GM12878 (cell line): Measurements from ENCODE around the gene DNAJB8. TPM values are rescaled to one million over a fixed set of nuclear protein-coding genes. Genes with fewer than 3 reads are reported as not detected.

Experiments used
- ATAC-seq: fragments of 200-7000 bp; cut with Tn5 transposase; 3 replicates; pipeline ENCODE4 v1.9.1; 2020; ENCODE audit warnings: mild to moderate bottlenecking, moderate library complexity
- BruUV-seq: library from RNA; stranded (reverse); fragments of 400-500 nt; replicated peaks from 2 replicates; lab custom pipeline; 2021; lab: Mats Ljungman, UMichigan
- CTCF ChIA-PET: fragments of 300-600 bp; sonication (Branson Sonifier 250); formaldehyde crosslinking; extraction: SDS; loops from one replicate; lab custom pipeline; 2021; ENCODE audit warnings: inconsistent platforms; lab: Yijun Ruan, JAX
- POLR2A ChIA-PET: fragments of 350-600 bp; formaldehyde crosslinking; extraction: SDS; loops from one replicate; lab custom pipeline; 2021; ENCODE audit warnings: inconsistent platforms; lab: Charles Lee
- RAD21 ChIA-PET: fragments of 300-600 bp; sonication (Branson Sonifier 250); formaldehyde crosslinking; loops from one replicate; lab custom pipeline; 2023; ENCODE audit warnings: antibody characterized with exemption; ENCODE audit not compliant: unreplicated experiment; lab: Charles Lee
- SMC1A ChIA-PET: fragments of 300-600 bp; sonication (Branson Sonifier 250); formaldehyde crosslinking; loops from one replicate; lab custom pipeline; 2023; ENCODE audit not compliant: unreplicated experiment, uncharacterized antibody; lab: Charles Lee
- DNase-seq: peaks from one replicate; pipeline ENCODE4 v3.0.0-alpha.2; 2011; ENCODE audit warnings: low read depth, low spot score
- FAIRE-seq: peaks from 3 replicates; lab custom pipeline; 2011; peaks lifted over from hg19 to GRCh38; lab: Jason Lieb, UNC
- H2AFZ ChIP-seq: 2 replicates; pipeline ENCODE4 v1.6.0; 2011; ENCODE audit warnings: low read depth, low read length, control low read depth; ENCODE audit not compliant: control insufficient read depth
- H3K27ac ChIP-seq: 2 replicates; pipeline ENCODE4 v1.5.1; 2011; ENCODE audit warnings: control low read depth; ENCODE audit not compliant: control insufficient read depth, insufficient read depth
- H3K27me3 ChIP-seq, 2 experiments: replicated peaks in 1 of 2; 2 replicates each; pipeline versions ENCODE4 v1.6.0 to v1.6.1; 2011; ENCODE audit warnings: low read length in 1 of 2; ENCODE audit not compliant: control insufficient read depth in 2 of 2, insufficient read depth in 2 of 2
- H3K36me3 ChIP-seq, 2 experiments: 2 replicates each; pipeline ENCODE4 v1.5.1; 2011; ENCODE audit warnings: low read length in 1 of 2; ENCODE audit not compliant: control insufficient read depth in 2 of 2, insufficient read depth in 2 of 2
- H3K4me1 ChIP-seq: 2 replicates; pipeline ENCODE4 v1.6.1; 2011; ENCODE audit warnings: mild to moderate bottlenecking, low read length, moderate library complexity, mixed read lengths; ENCODE audit not compliant: control insufficient read depth, insufficient read depth
- H3K4me2 ChIP-seq: 2 replicates; pipeline ENCODE4 v1.6.0; 2011; ENCODE audit warnings: control low read depth; ENCODE audit not compliant: control insufficient read depth, insufficient read depth
- H3K4me3 ChIP-seq: fragments of 200-600 bp; sonication (generic); 2 replicates; pipeline ENCODE4 v1.5.1; 2016
- H3K79me2 ChIP-seq: 2 replicates; pipeline ENCODE4 v1.6.0; 2011; ENCODE audit warnings: low read length; ENCODE audit not compliant: control insufficient read depth, insufficient read depth
- H3K9ac ChIP-seq: 2 replicates; pipeline ENCODE4 v1.8.0; 2011; ENCODE audit warnings: low read length, control low read depth, mixed read lengths; ENCODE audit not compliant: control insufficient read depth, insufficient read depth
- H3K9me3 ChIP-seq: replicated peaks from 3 replicates; pipeline ENCODE4 v1.5.1; 2011; ENCODE audit warnings: mild to moderate bottlenecking, low read length; ENCODE audit not compliant: control insufficient read depth, insufficient read depth
- H4K20me1 ChIP-seq: 2 replicates; pipeline ENCODE4 v1.6.0; 2011; ENCODE audit not compliant: control insufficient read depth, insufficient read depth
- E2F4 ChIP-seq: IDR thresholded peaks from 2 replicates; pipeline ENCODE4 v1.6.1; 2012; ENCODE audit warnings: low read depth, low read length, improper control_type of control experiment
- HDAC6 ChIP-seq: fragments of 200-600 bp; sonication (generic); IDR thresholded peaks from one replicate; pipeline ENCODE4 v1.8.0; 2017; ENCODE audit warnings: antibody characterized with exemption; ENCODE audit not compliant: unreplicated experiment
- JUND ChIP-seq: IDR thresholded peaks from 2 replicates; pipeline ENCODE4 v1.6.1; 2012; ENCODE audit warnings: low read depth, mild to moderate bottlenecking, low read length, improper control_type of control experiment, moderate library complexity
- KAT2A ChIP-seq: conservative IDR thresholded peaks from 2 replicates; pipeline ENCODE4 v1.6.1; 2011; ENCODE audit warnings: low read depth, low read length; ENCODE audit not compliant: control insufficient read depth
- MAX ChIP-seq: IDR thresholded peaks from 2 replicates; pipeline ENCODE4 v1.6.1; 2012; ENCODE audit warnings: low read depth, low read length, improper control_type of control experiment
- MEF2A ChIP-seq: IDR thresholded peaks from 2 replicates; pipeline ENCODE4 v1.6.1; 2011; ENCODE audit warnings: low read depth, mild to moderate bottlenecking, low read length, moderate library complexity; ENCODE audit not compliant: insufficient read depth
- NFYB ChIP-seq: IDR thresholded peaks from 2 replicates; pipeline ENCODE4 v1.6.1; 2011; ENCODE audit warnings: low read depth, mild to moderate bottlenecking, low read length, improper control_type of control experiment, moderate library complexity; ENCODE audit not compliant: insufficient read depth
- NRF1 ChIP-seq: conservative IDR thresholded peaks from 2 replicates; pipeline ENCODE4 v1.6.1; 2011; ENCODE audit warnings: mild to moderate bottlenecking, low read depth, low read length, improper control_type of control experiment
- POU2F2 ChIP-seq: IDR thresholded peaks from 3 replicates; pipeline ENCODE4 v1.6.1; 2011; ENCODE audit warnings: low read depth, mild to moderate bottlenecking, low read length, borderline replicate concordance
- RUNX3 ChIP-seq: IDR thresholded peaks from 2 replicates; pipeline ENCODE4 v1.6.1; 2012; ENCODE audit warnings: low read length, inconsistent platforms
- SP1 ChIP-seq: IDR thresholded peaks from one replicate; pipeline ENCODE4 v1.6.1; 2011; ENCODE audit warnings: low read depth, low read length
- SPI1 ChIP-seq: IDR thresholded peaks from 2 replicates; pipeline ENCODE4 v1.6.1; 2011; ENCODE audit warnings: low read depth, mild to moderate bottlenecking, low read length, moderate library complexity, borderline replicate concordance; ENCODE audit not compliant: insufficient read depth
- WGBS: methylation state at CpG from one replicate; pipeline ENCODE4 v1.1.6; 2016; ENCODE audit warnings: low lambda C conversion rate; ENCODE audit not compliant: insufficient replicate concordance, insufficient coverage; ENCODE audit errors: missing lambda C conversion rate; 5-methylcytosine and 5-hydroxymethylcytosine counted together
- in situ Hi-C: fragments of 300-500 bp; cut with MboI; formaldehyde crosslinking; loops from 9 replicates; pipeline ENCODE4 v1.14.3; 2018; ENCODE audit warnings: mixed read lengths
- intact Hi-C: fragments of 100-400 bp; cut with micrococcal nuclease; formaldehyde crosslinking; loops from one replicate; pipeline ENCODE4 v1.14.2; 2022; ENCODE audit not compliant: unreplicated experiment
- polyA plus RNA-seq, 11 experiments: library from polyadenylated mRNA; depleted of rRNA in 4 of 11; unstranded in 6 of 11; stranded (reverse) in 5 of 11; fragments of >200 nt; fragmentation: Nextera tagmentation in 4 of 11; fragmentation: Illumina TruSeq in 1 of 11; extraction: Ambion mirVana in 4 of 11; extraction: Trizol in 1 of 11; gene quantifications; 1 replicate in 1 of 11; 2 replicates in 10 of 11; pipeline versions ENCODE4 v1.2.1 to v1.2.3, GENCODE V29; 2011 to 2016; ENCODE audit warnings: inconsistent platforms in 2 of 11, missing spikeins in 2 of 11, low read depth in 1 of 11
- total RNA-seq, 4 experiments: library from RNA; depleted of rRNA in 3 of 4; stranded (reverse); fragments of >200 nt in 3 of 4; fragmentation: Illumina TruSeq in 1 of 4; extraction: Trizol in 1 of 4; gene quantifications; 2 replicates each; pipeline versions ENCODE4 v1.2.1 to v1.2.3, GENCODE V29; 2013 to 2021
- TF ChIP-seq, protein P1 (sequence below): fragments of 450-650 bp; formaldehyde crosslinking; IDR thresholded peaks from 2 replicates; pipeline ENCODE4 v1.4.0; 2020; ENCODE audit warnings: mild to moderate bottlenecking, moderate library complexity
- TF ChIP-seq, protein P2 (sequence below): fragments of 450-650 bp; formaldehyde crosslinking; IDR thresholded peaks from 2 replicates; pipeline ENCODE4 v1.4.0; 2022; ENCODE audit warnings: mild to moderate bottlenecking, moderate library complexity

DNAJB8 gene
- total and polyA plus RNA-seq, 10 of the 15 experiments (the other 5 are each of a cell fraction or from before 2014, with no cell fraction given) = not detected

- TF ChIP-seq HDAC6 (no peak), KAT2A (no peak), RUNX3 (no peak), SPI1 (no peak)
Observed at GRCh38 chr3:128471720-128472119, 5.0 kb upstream of the DNAJB8 start (continued).

GRCh38 chr3:128471110-128471509 lies 4.4 kb upstream of the DNAJB8 start:
- SMC1A ChIA-PET = no interaction called here
- no TSS peak for BruUV-seq
- H3K79me2 ChIP-seq = no peaks in the 10 kb centered on the region
- H3K9me3 ChIP-seq = no peaks in the 10 kb centered on the region
- WGBS = 48% methylated on average over 2 of the region's 2 CpGs
- H3K27me3 ChIP-seq = peaks cover 0 to 3% of the 10 kb centered on the region in 2 experiments; a peak in 3 of 4 replicates
- no peak overlapping the region for H3K4me2 ChIP-seq
- in situ Hi-C loops (no loop called here), intact Hi-C loops (no loop called here)
- no peaks in the 10 kb centered on the region for H4K20me1 ChIP-seq
- H3K36me3 ChIP-seq = no peaks in the 10 kb centered on the region
- H3K4me3 ChIP-seq = no peak overlapping the region
- RAD21 ChIA-PET = no interaction called here
- CTCF ChIA-PET = no interaction called here
- H3K9ac ChIP-seq = no peak overlapping the region
- ATAC-seq (no peak), DNase-seq (no peak), FAIRE-seq (no peak)
- H3K4me1 ChIP-seq = no peaks in the 10 kb centered on the region; the same call in 1 of the 2 replicates
- POLR2A ChIA-PET = no interaction called here
- TF ChIP-seq, protein P1, sequence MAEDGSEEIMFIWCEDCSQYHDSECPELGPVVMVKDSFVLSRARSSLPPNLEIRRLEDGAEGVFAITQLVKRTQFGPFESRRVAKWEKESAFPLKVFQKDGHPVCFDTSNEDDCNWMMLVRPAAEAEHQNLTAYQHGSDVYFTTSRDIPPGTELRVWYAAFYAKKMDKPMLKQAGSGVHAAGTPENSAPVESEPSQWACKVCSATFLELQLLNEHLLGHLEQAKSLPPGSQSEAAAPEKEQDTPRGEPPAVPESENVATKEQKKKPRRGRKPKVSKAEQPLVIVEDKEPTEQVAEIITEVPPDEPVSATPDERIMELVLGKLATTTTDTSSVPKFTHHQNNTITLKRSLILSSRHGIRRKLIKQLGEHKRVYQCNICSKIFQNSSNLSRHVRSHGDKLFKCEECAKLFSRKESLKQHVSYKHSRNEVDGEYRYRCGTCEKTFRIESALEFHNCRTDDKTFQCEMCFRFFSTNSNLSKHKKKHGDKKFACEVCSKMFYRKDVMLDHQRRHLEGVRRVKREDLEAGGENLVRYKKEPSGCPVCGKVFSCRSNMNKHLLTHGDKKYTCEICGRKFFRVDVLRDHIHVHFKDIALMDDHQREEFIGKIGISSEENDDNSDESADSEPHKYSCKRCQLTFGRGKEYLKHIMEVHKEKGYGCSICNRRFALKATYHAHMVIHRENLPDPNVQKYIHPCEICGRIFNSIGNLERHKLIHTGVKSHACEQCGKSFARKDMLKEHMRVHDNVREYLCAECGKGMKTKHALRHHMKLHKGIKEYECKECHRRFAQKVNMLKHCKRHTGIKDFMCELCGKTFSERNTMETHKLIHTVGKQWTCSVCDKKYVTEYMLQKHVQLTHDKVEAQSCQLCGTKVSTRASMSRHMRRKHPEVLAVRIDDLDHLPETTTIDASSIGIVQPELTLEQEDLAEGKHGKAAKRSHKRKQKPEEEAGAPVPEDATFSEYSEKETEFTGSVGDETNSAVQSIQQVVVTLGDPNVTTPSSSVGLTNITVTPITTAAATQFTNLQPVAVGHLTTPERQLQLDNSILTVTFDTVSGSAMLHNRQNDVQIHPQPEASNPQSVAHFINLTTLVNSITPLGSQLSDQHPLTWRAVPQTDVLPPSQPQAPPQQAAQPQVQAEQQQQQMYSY (CRISPR knock-in tag) = no peak
- no peak for TF ChIP-seq NRF1
- TF ChIP-seq NFYB = no peak
- TF ChIP-seq, protein P2, sequence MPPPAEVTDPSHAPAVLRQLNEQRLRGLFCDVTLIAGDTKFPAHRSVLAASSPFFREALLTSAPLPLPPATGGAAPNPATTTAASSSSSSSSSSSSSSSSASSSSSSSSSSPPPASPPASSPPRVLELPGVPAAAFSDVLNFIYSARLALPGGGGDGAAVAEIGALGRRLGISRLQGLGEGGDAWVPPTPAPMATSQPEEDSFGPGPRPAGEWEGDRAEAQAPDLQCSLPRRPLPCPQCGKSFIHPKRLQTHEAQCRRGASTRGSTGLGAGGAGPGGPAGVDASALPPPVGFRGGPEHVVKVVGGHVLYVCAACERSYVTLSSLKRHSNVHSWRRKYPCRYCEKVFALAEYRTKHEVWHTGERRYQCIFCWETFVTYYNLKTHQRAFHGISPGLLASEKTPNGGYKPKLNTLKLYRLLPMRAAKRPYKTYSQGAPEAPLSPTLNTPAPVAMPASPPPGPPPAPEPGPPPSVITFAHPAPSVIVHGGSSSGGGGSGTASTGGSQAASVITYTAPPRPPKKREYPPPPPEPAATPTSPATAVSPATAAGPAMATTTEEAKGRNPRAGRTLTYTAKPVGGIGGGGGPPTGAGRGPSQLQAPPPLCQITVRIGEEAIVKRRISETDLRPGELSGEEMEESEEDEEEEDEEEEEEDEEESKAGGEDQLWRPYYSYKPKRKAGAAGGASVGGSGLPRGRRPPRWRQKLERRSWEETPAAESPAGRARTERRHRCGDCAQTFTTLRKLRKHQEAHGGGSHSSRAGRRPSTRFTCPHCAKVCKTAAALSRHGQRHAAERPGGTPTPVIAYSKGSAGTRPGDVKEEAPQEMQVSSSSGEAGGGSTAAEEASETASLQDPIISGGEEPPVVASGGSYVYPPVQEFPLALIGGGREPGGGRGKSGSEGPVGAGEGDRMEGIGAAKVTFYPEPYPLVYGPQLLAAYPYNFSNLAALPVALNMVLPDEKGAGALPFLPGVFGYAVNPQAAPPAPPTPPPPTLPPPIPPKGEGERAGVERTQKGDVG (CRISPR knock-in tag) = no peak
- no peak for TF ChIP-seq E2F4
- TF ChIP-seq POU2F2 = no peak
- TF ChIP-seq JUND = no peak
- no peak for TF ChIP-seq SP1
- TF ChIP-seq MEF2A = no peak
- TF ChIP-seq MAX = no peak
- H2AFZ ChIP-seq = no peak overlapping the region
- H3K27ac ChIP-seq = no peak overlapping the region
